ENCODE data around the gene CDC42BPB.
A peak's percentile ranks its signal among the peaks of the same experiment; 100 is the strongest.

Gene CDC42BPB

DNA sequence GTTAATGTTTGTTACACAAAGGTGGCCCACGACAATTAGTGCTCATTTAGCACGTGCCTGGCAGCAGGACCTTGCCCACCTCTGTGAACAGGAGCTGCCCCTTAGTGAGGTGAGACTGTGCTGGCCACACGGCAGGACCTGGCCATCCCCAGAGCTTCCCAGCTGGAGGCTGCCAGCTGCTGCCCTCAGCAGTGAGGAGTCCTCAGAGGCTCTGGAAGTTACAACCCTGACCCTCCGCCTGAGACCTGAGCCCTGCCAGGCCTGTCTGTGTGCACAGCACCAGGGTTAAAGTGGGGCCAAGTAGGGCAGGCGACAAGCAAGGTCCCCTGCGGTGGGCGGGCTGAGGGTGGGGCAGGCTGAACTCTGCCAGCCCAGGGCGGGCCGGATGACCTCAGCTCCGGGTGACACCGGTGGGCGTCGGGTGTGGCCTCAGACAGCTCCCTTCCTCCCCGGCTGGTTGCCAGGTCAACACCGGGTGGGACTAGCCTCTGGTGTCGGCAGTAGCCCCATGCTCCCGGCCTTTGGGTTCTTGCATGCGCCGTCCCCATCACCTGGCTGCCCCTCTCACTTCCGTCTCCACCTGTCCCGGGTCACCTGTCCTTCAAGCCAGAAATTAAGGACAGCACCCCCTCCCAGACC, 17.5 kb upstream of the CDC42BPB start:
- DNase-seq = peak in 1 of 56 donors; percentile 31

- DNase-seq = no peak
Observed at GRCh38 chr14:103073876-103074728, 16.8 kb upstream of the CDC42BPB start.

DNA sequence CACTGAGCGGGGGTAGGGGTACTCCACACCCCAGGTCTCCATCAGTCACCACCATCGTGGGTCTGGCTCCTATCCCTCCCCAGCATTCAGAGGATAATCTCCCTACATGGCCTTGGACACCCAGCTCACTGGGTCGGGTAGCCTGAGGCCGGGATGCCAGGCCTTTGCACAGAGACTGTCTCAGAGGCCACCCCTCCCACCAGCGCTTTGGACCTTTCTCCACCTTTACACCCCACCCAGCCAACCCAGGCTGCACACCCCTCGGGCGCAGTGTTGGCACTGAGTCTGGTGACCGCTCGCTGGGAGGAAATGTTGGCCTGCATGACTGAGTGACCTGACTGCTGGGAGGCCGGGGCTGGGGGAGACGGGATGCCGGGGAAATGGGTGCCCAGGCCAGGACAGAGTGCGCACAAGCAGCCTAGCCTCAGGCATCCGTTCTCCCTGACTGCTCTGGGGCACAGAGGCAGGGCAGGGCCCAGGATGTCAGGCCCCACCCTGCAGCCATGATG, 16.1 kb upstream of the CDC42BPB start:
- no peak for DNase-seq

DNA sequence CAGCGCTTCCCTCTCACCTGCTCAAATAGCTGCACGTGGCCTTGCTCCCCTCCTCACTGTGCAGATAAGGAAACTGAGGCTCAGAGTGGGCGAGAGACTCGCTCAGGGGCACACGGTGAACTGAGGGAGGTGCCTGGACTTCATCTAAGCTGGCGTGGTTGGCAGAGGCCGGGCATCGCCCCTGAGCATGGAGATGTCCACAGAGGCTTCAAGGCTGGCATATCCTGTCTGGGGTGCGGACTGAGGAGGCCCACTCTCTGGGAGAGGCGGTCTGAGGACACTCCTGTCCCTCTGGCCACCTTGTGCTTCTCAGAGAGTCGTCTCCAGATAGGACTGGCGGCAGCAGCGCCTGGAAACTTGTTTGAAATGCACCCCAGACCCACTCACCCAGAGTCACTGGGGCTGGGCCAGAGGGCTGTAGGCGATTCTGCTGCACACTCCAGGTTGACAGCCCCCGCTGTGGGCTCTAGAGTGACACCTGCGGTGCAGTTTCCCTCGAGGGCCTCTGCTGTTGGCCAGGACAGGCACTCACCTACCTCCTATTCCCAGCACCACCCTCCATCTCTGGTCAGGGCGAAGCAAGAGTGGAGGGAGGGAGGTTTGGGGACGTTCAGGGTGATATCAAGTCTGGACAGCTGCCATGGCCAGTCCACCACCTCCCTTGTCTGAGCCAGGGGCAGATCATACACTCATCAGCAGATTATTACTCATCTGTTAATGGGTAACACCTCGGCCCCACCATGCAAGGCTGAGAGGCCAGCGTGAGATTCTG, 15.4 kb upstream of the CDC42BPB start:
- DNase-seq = no peak

DNA sequence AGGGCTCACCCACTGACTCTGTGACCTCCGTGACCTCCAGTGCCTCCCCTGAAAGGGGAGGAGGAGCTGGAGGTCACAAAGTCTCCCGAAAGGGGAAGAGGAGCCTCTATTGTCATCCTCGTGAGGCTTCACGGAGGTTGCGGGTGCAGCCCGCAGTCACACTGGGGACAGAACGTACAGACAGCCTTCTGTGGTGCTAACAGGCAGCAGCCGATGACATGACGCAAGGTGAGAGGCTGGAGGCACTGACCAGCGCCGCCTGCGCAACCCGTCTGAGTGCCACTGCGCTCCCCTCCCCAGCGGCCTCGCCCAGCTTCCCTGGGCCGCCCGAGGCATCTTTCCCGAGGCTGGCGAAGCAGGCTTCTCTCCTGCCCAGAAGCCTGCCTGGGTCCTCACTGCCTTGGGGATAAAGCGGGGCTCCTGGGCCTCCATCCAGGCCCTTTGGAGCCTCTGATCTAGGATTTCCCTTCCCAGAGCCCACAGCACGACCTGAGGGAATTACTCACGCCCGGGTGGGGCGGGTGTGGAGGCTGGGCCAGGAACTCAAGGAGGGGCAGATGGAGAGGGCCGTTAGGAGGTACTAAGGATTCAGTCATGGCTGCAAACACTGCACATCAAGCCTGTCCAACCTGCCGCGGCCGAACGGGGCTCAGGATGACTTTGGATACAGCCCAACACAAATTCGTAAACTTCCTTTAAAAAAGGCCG, 14.3 kb upstream of the CDC42BPB start:
- DNase-seq = no peak

- no peak for DNase-seq
Observed at GRCh38 chr14:103070971-103071542, 13.7 kb upstream of the CDC42BPB start.

- no peak for DNase-seq
Observed at GRCh38 chr14:103070263-103070885, 13.0 kb upstream of the CDC42BPB start.

DNA sequence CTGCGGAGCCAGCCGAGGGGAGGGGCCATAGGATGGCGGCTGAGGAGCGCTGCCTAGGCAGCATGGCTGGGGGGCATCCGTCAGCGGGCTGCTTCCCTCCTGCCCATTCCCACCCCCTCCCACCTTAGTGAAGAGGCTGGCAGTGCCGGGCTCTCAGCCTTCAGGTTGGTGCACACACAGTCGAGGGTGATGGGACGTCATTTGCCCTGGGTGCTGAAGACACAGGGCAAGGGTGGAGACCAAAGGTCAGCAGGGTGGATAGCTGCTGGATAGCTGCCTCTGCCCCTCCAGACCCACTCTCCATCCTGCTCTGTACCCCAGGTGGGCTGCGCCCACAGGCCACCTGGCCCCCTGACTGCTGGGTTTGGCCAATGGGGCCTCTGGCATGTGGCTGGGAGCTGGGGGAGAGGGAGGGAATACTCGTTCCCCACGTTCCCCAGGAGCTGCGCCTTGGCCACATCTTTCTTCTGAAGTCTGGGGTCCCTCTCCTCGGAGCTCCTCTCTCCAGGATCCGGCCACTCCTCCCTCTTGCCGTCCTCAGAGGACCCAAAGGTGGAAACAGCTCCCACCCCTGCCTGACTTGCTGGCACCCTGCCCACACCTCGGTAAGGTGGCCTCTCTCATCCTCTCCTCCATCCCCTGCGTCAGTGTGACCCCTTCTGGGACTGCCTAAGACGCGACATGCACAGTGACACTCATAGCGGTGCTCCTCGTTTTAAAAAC, 11.2 kb upstream of the CDC42BPB start:
- DNase-seq = no peak

DNA sequence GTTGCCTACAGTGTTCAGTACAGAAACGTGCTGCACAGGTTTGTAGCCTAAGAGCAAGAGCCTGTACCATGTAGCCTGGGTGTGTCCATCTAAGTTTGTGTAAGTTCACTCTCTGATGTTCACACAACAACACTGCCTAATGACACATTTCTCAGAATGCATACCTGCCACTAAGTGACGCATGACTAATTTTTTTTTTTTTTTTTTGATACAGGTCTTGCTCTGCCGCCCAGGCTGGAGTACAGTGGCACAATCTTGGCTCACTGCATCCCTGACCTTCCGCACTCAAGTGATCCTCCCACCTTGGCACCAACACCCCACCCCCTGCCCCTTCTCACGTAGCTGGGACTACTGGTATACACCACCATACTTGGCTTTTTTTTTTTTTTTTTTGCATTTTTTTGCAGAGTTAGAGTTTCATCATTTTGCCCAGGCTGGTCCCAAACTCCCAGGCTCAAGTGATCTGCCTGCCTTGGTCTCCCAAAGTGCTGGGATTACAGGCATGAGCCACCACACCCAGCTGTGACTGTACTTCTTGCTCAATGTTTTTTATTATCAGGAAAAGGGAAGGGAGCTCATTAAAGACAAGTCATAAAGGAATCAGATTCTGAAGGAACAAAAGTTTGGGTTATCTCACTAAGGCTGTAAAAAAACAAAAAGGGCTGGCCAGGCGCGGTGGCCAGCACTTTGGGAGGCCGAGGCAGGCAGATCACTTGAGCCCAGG, 10.0 kb upstream of the CDC42BPB start:
- DNase-seq = no peak

GRCh38 chr14:103066399-103066798, 9.1 kb upstream of the CDC42BPB start:
- no peak for DNase-seq

DNA sequence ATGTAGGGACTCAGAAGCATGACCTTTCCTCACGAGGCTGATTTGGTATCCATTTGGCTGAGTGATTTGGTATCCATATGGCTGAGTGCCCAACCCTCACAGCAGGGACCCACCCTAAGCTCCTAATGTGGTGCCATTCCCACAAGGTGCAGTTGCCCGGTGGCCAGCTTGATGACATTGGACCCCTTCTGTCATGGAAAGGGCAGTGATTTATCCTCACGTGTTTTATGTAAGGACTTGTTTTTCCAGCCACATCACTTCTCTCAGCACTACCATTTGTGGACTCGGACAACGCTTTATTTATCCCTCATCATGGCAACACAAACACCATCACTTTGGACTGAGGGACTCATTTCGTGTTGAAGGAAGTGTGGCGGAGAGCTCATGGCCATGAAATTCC, 8.5 kb upstream of the CDC42BPB start:
- no peak for DNase-seq

DNA sequence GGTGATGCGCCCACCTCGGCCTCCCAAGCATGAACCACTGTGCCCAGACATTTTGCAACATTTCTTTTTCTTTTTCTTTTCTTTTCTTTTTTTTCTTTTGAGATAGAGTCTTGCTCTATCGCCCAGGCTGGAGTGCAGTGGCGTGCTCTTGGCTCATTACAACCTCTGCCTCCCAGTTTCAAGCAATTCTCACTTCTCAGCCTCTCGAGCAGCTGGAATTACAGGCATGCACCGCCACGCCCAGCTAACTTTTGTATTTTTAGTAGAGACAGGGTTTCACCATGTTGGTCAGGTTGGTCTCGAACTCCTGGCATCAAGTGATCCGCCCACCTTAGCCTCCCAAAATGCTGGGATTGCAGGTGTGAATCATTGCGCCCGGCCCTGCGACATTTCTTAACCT, 7.6 kb upstream of the CDC42BPB start:
- no peak for DNase-seq

GRCh38 chr14:103064436-103064835, 7.1 kb upstream of the CDC42BPB start:
- DNase-seq = no peak

- no peak for DNase-seq
Observed at GRCh38 chr14:103061482-103061976, 4.2 kb upstream of the CDC42BPB start.

- no peak for DNase-seq
Observed at GRCh38 chr14:103059556-103059955, 2.2 kb upstream of the CDC42BPB start.

DNA sequence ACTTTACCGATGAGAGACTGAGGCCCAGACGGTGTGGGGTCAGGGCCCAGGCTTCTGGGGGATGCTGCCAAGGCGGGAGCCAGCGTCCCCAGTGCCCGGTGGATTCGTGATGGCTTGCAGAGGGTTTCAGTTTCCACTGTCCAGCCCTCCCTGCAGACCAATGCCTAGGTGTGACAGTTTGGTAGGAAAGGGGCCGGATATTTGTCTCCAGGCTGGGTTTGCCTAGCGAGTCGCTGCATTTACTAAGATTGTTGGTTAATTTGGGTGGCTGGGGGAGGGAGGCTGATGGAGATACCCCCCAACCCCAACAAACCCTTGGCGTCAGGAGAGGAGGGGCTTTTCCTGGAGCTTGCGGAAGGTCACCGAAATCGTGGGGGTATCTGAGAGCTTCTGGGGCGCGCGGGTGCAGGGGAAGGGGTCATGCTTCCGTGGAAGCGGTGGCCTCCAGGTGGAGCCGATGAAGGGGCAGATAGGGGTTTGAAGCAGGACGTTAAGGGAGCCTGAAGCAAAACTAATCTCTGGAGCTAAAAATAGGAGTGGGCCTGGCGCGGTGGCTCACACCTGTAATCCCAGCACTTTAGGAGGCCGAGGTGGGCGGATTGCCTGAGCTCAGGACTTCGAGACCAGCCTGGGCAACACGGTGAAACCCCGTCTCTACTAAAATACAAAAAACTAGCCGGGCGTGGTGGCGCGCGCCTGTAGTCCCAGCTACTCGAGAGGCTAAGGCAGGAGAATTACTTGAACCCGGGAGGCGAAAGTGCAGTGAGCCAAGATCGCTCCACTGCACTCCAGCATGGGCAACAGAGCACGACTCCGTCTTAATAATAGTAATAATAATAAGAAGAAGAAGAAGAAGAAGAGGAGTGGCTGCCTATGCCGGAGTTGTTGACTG, 1.1 kb upstream of the CDC42BPB start:
- peak in 4 of 56 donors; percentile 40 to 60 (median 54) for DNase-seq

DNA sequence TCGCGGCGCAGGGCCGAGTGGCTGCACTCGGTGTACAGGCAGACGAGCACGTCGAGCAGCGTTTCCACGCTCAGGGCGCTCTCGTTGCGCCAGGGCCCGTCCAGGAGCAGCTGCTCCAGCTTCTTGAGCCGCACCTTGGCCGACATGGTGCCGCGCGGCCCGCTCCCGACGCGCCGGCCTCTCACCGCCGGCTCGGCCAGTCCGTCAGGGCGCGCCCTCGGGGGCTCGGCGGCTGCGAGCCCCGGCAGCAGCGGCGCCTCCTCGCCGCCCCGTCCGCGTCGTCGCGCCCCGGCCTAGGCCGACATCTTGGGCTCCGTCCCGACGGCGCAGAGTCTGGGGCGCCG, 349 bp downstream of the CDC42BPB start:
- DNase-seq = peak in 1 of 56 donors; percentile 44
